HG02642 (cell line): ENCODE measurements around the gene FAM107B.
"Not testable (repeated sequence)": the region's sequence is repeated elsewhere in the genome, so short reads cannot be mapped to it uniquely, and the experiment has no call there.

Source experiments
- ATAC-seq: cut with Tn5 transposase; IDR thresholded peaks from one replicate; pipeline ENCODE4 v1.9.1; 2021; ENCODE audit warnings: mild to moderate bottlenecking; ENCODE audit not compliant: unreplicated experiment, poor library complexity

Gene FAM107B

DNA sequence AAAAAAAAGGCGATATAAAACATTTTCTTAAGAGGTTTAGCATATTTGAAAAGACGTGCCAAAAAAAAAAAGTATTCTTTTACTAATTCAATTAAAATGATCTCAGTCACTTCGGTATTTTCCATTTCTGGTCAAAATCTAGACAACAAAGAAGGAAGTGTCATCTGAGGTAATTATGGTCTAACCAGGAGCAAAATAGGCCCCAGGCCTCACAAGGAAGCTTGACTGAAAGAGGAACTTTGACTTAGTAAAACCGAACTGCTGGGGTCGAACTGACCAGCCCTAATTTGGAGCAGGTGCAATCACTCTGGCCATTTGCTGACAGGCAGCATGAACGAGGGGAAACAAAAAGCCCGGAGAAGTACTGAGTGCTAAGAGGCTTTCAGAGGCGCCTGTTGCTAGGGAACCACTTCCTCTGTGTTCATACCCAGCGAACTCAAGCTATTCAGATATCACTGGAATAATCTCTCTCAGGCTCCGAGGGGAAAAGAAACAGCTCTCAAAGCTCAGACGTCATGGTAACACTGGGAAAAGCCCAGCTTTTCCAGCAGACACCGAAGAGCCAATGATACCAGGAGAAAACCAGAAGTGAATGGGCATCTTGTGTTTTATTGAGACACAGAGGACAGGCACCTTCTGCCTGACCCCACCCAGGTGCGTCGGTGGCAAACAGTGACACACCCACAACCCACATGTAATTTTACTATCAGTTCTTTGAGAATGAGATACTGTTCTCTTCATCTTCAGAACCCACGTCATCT lies 126.5 kb downstream of the FAM107B start:
- ATAC-seq: peak; percentile 95

GRCh38 chr10:14645239-14645960 lies 129.3 kb downstream of the FAM107B start:
- peak; percentile 47 for ATAC-seq

DNA sequence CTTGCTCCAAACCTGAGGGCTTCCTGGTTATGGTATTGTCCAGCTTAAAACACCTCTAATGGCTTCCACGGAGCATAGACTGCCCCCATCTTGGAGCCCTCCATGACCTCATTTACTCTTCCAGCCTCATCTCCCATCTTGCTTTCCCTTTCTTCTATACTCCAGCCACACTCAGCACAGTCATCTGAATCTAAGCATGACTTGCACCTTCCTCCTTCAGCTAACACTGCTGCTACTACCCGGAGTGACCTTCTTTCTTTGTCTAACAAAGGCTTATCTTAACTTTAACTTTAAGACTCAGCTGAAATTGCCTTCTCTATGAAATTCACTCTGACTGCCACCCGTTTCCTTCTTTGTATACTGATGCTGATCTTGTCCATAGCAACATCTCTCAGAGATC lies 135.1 kb downstream of the FAM107B start:
- no peak for ATAC-seq

DNA sequence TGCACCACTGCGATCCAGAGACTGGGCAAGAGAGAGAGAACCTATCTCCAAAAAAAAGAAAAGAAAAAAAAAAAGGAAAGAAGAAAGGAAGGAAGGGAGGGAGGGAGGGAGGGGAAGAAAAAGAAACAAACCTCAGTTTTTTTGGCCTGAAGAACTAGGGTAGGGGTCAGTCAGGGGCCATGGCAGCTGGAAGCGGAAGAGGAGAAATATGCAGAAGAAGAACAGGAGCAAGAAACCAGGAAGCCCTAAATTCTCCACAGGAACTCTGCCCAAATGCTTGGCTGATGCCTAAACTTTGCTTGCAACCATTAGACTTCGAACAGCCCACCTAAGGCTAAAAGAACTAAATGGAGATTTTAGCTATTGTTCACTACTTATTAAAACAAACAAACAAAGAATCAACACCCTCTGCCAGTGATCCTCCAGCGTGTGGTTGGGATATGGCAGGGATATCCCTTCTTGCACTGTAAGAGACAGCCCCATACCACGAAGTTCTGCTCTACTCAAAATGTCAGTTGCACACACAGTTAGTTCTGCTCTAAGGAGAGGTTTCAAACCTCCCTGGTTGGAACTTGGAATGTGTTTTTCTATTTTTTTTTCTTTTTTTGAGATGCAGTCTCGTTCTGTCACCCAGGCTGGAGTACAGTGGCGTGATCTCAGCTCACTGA lies 139.5 kb downstream of the FAM107B start:
- no peak for ATAC-seq

GRCh38 chr10:14634572-14634971 lies 140.1 kb downstream of the FAM107B start:
- ATAC-seq: not testable (repeated sequence)

GRCh38 chr10:14625765-14626525 lies 148.8 kb downstream of the FAM107B start:
- no peak for ATAC-seq

DNA sequence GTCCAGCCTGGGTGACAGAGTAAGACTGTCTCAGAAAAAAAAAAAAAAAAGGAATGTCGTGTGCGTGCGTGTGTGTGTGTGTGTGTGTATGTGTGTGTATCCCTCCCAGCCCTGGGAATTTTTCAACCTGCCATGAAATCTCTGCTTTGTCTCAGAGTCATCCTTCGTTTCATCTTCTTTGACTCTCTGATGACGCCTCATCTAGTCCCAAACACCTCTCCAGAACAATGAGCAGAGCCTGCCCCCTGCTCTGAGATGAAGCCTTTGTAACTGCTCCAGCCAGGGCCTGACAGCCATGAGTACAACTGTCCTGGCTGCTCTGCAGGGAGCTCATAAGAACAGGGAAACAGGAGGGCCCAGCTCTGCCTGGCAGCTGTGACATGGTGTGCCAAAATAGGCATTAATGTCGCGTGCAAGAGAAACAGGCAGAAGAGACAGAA lies 149.5 kb downstream of the FAM107B start:
- ATAC-seq: no peak

DNA sequence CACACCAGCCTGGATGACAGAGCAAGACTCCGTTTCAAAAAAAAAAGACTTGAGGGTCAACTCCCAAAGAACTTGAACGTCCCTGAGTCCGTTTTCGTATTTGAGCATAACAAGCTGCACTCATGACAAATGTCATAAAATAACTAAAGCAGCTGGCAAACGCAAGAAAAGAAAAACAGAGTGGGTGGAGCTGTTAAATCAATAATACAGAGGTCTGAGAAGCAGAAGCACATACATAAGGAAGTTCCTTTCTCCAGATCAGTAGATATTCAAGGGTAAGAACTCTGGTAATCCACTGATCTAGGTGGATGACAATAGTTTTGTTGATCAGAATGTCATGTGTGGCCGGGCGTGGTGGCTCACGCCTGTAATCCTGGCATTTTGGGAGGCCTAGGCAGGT lies 150.1 kb downstream of the FAM107B start:
- no peak for ATAC-seq

DNA sequence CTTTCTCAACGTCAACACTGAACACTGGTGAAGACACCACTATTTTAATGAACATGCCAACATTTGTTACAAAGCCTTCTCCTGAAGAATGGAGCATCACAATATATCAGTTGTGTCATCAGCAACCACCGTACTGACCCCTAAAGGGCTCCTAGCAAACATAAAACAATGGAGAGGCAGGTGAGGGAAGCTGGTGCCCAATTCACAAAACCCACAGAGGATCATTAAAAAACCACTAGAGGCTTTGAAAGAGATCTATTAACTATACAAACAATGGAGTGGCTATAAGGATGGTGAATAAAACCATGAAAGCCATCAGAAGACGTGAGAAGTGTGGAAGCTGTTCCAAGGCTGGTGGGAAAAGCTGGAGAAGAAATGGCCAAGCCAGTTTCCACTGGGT lies 150.8 kb downstream of the FAM107B start:
- ATAC-seq: no peak

GRCh38 chr10:14621037-14621436 lies 153.7 kb downstream of the FAM107B start:
- no peak for ATAC-seq

DNA sequence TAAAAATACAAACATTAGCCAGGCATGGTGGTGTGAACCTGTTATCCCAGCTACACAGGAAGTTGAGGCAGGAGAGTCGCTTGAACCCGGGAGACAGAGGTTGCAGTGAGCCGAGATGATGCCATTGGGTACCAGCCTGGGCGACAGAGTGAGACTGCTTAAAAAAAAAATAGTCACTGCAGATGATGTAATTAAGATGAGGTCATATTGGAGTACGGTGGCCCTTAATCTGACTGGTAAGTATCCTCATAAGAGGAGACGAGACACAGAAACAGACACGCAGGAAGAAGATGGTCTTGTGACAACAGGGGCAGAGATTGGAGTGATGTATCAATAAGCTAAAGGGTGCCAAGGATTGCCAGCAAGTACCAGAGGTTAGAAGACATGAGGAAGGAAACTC lies 156.0 kb downstream of the FAM107B start:
- no peak for ATAC-seq

- no peak for ATAC-seq
These were observed 156.8 kb downstream of the FAM107B start for GRCh38 chr10:14617852-14618251.

DNA sequence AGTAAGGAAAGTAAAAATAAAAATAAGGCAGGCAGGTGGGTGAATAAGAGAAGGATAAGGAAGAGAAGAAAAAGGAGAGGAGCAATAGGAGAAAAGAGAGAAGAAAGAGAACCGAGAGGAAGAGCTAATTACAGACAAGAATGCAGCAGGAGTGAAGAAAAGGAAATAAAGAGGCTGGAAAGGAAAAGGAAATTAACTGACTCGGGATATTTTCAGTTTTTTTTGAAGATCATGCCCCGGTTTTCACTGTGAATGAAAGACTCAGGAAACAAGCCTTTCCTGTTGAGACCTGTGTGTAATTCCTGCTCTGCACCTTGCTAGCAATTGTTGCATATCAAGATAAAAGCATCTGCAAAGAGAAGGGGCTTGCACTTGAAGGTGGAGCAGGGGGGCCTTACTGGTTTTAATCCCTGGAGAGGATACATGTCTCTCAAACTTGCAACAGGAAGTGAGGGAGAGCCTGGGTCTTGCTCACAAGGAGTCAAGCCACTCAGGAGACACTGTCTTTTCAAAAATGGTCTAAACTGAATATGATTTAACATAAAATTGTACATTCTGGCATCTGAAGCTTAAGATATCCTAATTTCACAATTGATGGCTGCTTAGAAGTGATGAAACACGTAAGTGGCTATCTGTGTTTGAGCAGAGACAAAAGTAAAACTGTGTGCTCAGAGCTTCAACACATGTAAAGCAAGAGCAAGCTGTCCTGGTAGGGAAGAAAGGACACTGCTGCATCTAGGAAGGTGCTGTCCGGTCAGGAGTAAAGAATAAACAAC lies 157.6 kb downstream of the FAM107B start:
- no peak for ATAC-seq

- ATAC-seq: no peak
These were observed 158.2 kb downstream of the FAM107B start for GRCh38 chr10:14616465-14616864.

GRCh38 chr10:14613588-14613920 lies 161.1 kb downstream of the FAM107B start:
- no peak for ATAC-seq

DNA sequence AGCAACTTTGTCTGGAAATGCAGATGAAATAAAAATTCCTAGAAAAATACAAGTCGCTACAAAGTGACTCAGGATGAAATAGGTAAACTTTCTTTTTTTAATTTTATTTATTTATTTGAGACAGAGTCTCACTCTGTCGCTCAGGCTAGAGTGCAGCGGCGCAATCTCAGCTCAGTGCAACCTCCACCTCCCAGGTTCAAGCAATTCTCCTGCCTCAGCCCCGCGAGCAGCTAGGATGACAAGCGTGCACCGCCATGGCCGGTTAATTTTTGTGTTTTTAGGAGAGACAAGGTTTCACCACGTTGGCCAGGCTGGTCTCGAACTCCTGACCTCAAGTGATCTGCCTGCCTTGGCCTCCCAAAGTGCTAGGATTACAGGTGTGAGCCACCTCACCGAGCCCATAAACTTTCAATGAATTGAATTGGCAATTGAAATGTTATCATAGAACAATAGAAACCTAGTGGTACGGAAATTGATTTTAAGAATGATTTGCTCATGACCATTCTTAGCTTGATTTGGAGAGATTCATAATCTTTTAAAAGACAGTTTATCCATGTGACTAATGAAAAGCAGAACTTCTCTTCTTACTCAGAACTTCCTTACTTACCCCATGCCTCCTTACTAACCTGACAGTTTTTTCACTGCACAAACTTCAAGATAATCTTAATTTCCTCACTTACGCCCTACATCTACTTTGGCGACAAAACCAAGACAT lies 161.7 kb downstream of the FAM107B start:
- ATAC-seq: no peak

DNA sequence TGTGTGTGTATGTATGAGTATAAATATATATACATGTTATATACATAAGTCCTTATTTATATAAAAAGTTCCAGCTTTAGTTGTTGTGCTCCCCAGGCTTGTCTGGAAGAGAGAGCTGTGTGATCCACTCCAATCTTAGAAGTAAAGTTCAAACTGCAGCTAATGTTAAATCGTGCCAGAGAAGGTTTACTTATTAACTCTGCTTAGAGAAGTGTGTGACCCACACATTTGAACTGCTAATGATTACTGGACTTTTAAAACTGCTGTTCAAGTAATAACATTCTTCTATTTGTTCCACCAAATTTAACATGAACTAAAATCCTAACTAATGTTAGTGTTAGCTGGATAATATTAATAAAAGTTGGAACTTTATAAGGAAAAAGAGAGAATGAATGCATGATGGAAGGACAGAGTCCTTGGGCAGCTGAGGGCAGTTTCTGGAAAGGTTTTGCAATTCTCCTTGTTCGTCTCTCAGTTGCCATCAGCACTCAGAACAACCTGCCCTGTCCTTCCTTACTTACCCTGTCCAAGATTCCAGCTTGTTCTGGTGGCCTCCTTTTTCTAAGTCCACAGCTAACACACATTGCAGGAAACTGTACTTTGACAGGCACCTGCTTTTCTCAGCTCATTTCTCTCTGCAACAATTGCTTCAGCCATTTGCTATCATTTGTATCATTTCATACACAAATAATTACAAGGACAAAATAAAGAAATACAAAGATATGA lies 162.6 kb downstream of the FAM107B start:
- ATAC-seq: no peak

- no peak for ATAC-seq
These were observed 165.5 kb downstream of the FAM107B start for GRCh38 chr10:14609178-14609577.
